ENCODE measurements around the gene CTSC.

DNA sequence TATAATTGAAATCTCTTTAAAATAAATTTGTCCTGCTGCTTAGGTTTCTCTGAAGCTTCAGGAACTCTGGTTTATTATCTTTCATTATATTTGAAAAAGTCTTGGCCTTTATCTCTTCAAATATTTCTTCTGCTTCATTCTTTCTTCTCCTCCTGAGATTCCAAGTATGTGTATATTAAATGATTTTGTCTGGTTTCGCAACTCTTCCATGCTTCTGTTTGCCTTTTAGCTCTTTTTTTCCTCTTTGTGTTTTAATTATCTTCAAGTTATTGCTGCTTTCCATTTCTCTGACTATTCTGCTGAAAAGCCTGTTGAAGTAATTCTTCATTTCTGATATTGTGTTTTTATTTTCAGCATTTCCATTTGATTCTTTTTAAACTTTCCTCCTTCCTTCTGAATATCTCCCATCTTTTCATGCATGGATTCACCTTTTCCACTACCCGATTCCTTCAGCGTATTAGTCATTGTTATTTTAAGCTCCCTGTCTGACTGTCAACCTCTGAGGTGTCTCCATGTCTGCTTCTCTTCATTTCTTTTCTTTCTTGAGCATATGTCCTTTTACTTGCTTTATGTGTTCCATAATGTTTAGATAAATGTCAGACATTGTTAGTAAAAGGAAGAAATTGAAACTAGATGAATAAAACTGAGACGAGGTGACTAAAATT lies 46.6 kb upstream of the CTSC start:
- TF ChIP-seq, protein P1, sequence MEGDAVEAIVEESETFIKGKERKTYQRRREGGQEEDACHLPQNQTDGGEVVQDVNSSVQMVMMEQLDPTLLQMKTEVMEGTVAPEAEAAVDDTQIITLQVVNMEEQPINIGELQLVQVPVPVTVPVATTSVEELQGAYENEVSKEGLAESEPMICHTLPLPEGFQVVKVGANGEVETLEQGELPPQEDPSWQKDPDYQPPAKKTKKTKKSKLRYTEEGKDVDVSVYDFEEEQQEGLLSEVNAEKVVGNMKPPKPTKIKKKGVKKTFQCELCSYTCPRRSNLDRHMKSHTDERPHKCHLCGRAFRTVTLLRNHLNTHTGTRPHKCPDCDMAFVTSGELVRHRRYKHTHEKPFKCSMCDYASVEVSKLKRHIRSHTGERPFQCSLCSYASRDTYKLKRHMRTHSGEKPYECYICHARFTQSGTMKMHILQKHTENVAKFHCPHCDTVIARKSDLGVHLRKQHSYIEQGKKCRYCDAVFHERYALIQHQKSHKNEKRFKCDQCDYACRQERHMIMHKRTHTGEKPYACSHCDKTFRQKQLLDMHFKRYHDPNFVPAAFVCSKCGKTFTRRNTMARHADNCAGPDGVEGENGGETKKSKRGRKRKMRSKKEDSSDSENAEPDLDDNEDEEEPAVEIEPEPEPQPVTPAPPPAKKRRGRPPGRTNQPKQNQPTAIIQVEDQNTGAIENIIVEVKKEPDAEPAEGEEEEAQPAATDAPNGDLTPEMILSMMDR (IDR thresholded peaks at IDR 0.05) = no peak
- TF ChIP-seq POLR2A (IDR thresholded peaks at IDR 0.05) = no peak
